Retinal pigment epithelial cell (primary cell): ENCODE measurements around the gene NRG3.

Source experiments
- DNase-seq: peaks from one replicate; pipeline ENCODE4 v3.0.0-alpha.2; 2010; ENCODE audit warnings: low read depth
- H3K4me3 ChIP-seq: 2 replicates; pipeline ENCODE4 v1.5.1; 2011; ENCODE audit warnings: mild to moderate bottlenecking, low read length, control low read depth, moderate library complexity
- TF ChIP-seq, protein P1 (sequence below): conservative IDR thresholded peaks from 2 replicates; pipeline ENCODE4 v1.5.1; 2011; ENCODE audit warnings: low read depth, low read length, control low read depth, inconsistent platforms

The NRG3 gene

DNA sequence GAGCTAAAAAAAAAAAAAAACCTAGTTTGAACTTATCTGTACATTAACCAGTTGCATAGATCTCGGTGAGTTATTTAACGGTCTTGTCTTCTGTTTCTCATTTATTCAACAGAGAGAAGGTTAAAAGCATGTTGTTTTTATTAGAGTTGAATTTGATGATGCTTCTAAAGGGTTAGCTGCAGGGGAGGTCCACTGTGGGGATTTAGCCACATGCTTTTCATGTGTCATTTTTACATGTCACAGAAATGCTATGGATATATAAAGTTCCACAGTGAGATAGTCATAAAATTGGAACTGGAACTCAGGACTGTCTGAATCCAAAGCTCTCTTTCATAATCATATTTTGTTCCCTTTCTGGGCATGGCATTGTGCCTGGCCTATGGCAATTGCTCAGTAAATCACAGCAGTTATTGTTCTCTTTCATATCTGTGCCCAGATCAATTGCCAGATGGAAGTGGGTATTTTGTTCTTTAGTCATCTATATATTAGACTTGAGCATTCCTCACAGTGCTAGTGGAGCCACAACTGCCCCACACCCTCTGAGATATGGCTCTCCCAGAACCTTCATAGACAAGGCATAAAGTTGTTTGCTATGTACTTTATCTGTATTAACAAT, 578.8 kb downstream of the NRG3 start:
- H3K4me3 ChIP-seq = no peak overlapping the region
- TF ChIP-seq, protein P1, sequence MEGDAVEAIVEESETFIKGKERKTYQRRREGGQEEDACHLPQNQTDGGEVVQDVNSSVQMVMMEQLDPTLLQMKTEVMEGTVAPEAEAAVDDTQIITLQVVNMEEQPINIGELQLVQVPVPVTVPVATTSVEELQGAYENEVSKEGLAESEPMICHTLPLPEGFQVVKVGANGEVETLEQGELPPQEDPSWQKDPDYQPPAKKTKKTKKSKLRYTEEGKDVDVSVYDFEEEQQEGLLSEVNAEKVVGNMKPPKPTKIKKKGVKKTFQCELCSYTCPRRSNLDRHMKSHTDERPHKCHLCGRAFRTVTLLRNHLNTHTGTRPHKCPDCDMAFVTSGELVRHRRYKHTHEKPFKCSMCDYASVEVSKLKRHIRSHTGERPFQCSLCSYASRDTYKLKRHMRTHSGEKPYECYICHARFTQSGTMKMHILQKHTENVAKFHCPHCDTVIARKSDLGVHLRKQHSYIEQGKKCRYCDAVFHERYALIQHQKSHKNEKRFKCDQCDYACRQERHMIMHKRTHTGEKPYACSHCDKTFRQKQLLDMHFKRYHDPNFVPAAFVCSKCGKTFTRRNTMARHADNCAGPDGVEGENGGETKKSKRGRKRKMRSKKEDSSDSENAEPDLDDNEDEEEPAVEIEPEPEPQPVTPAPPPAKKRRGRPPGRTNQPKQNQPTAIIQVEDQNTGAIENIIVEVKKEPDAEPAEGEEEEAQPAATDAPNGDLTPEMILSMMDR = no peak
- DNase-seq = no peak

DNA sequence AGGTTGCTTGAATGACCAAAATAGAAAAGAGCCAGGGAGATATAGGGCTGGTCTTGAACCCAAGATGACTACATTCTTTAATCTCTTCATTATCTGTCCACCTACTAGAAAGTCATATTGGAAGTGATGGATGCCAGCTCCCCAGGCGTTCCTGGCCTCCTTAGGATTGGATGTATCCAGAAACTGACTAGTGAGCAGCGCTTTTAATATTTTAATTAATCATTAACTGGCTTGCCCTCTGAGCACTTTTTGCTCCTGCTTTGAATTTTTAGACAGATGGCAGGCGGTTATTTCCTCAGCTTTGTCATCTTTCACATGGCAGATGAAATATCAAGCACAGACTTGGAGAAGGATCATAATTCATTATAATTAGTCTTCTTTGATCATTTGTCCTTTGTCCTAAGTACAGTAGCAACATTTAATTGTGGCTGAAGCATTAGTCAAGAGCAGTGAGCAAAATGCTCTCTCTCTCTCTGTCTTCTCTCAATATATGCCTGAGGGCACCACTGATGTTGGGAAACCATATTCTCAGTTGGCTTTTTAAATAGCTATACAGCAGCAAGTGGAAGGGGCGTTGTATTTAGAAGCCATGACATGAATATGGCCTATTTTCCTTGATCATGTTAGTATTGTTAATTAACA, 588.0 kb downstream of the NRG3 start:
- no peak for DNase-seq
- TF ChIP-seq, protein P1 = no peak
- no peak overlapping the region for H3K4me3 ChIP-seq

DNA sequence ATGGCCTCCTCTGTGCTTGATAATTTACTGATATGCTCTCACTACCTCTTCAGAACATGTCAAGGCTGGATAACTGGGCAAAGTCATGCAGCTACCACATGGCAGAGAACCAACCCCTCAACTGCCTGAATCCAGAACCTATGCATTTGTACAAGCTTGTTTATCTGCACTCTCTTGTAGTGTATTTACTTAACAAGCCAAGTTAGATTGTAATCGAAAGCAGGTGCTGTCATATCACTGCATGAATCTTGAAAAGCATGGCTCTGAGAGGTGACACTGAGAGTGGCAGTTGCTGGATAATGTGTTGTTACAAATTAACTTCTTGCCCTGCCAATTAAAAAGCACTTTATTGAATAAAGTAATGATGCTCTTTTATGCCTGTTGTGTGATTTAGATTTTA, 588.6 kb downstream of the NRG3 start:
- no peak for DNase-seq
- TF ChIP-seq, protein P1 = no peak
- no peak overlapping the region for H3K4me3 ChIP-seq

DNA sequence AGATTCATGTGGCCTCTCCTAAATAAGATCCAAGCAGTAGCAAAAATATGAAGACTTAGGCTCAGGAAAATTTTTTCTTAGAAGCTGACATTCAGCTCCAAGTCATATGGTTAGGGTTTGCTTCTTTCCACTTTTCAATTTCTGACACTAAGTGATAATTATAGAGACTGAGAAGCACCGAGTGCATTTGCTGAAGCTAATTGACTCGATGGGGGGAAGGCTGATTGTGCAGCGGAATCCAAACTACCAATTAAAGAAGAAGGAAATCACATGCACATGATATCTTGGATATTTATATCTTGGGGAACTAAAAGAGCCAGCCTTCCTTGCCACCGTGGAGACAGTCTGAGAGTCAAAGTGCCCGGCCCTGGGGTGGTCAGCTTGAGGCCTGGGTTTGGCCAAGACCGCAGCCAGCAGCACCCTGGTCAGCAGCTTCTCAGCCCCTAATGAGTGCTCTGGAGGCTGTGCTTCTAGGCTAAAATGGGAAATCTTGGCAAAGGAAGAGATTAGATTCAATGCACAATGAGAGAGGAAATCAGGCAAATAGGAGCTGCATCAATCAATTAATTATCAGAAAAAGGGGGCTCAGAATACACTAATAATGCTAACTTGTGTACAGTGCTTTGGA, 589.3 kb downstream of the NRG3 start:
- TF ChIP-seq, protein P1 = no peak
- no peak for DNase-seq
- H3K4me3 ChIP-seq = no peak overlapping the region

DNA sequence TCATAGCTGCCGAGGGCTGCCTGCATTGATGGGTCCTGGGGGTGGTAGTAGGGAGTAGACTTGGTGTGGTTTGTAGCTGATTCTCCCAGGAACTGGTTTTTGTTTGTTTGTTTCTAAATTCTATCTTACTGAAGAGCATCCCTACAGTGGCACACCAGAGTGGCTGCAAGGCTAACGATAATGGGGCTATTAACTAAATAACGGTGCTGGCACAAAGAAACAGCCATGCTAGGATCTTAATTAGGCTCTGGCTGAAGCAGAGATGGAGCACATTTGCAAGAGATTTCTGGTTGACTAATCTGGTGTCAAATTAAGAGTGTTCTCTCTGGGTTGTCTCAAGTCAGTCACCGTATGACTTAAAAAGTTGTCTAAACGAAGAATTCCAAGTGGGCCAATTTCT, 590.0 kb downstream of the NRG3 start:
- no peak overlapping the region for H3K4me3 ChIP-seq
- no peak for DNase-seq
- TF ChIP-seq, protein P1 = no peak

DNA sequence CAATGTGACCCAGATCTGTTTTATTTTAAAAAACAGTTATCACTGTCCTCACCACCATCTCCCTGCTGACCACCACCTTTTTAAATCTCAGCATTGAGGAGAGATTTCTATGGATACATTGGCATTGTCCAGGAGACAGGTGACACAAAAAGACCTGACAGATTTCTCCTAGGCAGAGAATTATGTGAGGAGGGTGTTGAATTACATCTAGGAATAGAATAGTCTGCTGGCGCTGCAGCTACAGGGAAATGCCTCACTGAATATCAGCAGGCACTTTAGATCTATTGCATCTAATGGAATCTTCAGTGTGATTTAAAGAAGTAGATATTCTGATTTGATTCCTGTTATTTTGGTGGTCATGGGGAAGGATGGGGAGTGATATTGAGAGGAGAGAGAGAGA, 593.5 kb downstream of the NRG3 start:
- TF ChIP-seq, protein P1 = no peak
- no peak for DNase-seq
- no peak overlapping the region for H3K4me3 ChIP-seq
